Activated naive CD4-positive, alpha-beta T cell treated with Interleukin-2 at 50 U/mL for 16 hours (primary cell): Measurements from ENCODE around the gene RNF13.
A peak's percentile ranks its signal among the peaks of the same experiment; 100 is the strongest.
"Not testable (repeated sequence)": the region's sequence is repeated elsewhere in the genome, so short reads cannot be mapped to it uniquely, and the experiment has no call there.

Experiments used
- DNase-seq: peaks from one replicate; pipeline ENCODE4 v3.0.0-alpha.2; 2020

Gene RNF13

GRCh38 chr3:149963485-149963884 lies 150.5 kb downstream of the RNF13 start:
- DNase-seq, result no peak

GRCh38 chr3:149964291-149964690 lies 151.3 kb downstream of the RNF13 start:
- DNase-seq, result no peak

- DNase-seq, result no peak
Measured at GRCh38 chr3:149965278-149965677, 152.3 kb downstream of the RNF13 start.

- no peak for DNase-seq
Measured at GRCh38 chr3:149967086-149967685, 154.2 kb downstream of the RNF13 start.

GRCh38 chr3:149968216-149968615 lies 155.2 kb downstream of the RNF13 start:
- no peak for DNase-seq

GRCh38 chr3:149969110-149969939 lies 156.3 kb downstream of the RNF13 start:
- no peak for DNase-seq

- peak; percentile 70 for DNase-seq
Measured at GRCh38 chr3:149969940-149970715, 157.1 kb downstream of the RNF13 start.

- peak; percentile 52 for DNase-seq
Measured at GRCh38 chr3:149970716-149971402, 157.8 kb downstream of the RNF13 start, which contains the start of gene PFN2. TSS of gene PFN2 (minus strand) at chr3:149970895. CDS start at chr3:149970856, 39 bp downstream.

- peak; percentile 39 for DNase-seq
Measured at GRCh38 chr3:149971403-149972075, 158.5 kb downstream of the RNF13 start.

- no peak for DNase-seq
Measured at GRCh38 chr3:149975919-149976318, 162.9 kb downstream of the RNF13 start.

GRCh38 chr3:149977386-149977785 lies 164.4 kb downstream of the RNF13 start:
- DNase-seq, result no peak

- DNase-seq, result not testable (repeated sequence)
Measured at GRCh38 chr3:149981979-149982378, 169.0 kb downstream of the RNF13 start.

GRCh38 chr3:149983053-149983452 lies 170.0 kb downstream of the RNF13 start:
- DNase-seq, result not testable (repeated sequence)

- DNase-seq, result no peak
Measured at GRCh38 chr3:149983628-149984027, 170.6 kb downstream of the RNF13 start.

- DNase-seq, result no peak
Measured at GRCh38 chr3:149989307-149989706, 176.3 kb downstream of the RNF13 start.

- no peak for DNase-seq
Measured at GRCh38 chr3:149990423-149990948, 177.5 kb downstream of the RNF13 start.

GRCh38 chr3:149992416-149993058 lies 179.5 kb downstream of the RNF13 start:
- DNase-seq, result no peak

GRCh38 chr3:149998946-149999345 lies 185.9 kb downstream of the RNF13 start:
- DNase-seq, result no peak

- no peak for DNase-seq
Measured at GRCh38 chr3:149999421-149999820, 186.4 kb downstream of the RNF13 start.

- DNase-seq, result no peak
Measured at GRCh38 chr3:150000641-150001040, 187.6 kb downstream of the RNF13 start.
